Myocyte (in vitro differentiated cells): ENCODE measurements around the gene B4GALT6. TPM values are rescaled to one million over a fixed set of nuclear protein-coding genes. Genes with fewer than 3 reads are reported as not detected.

ENCODE experiments used
- DNase-seq: peaks from one replicate; pipeline ENCODE4 v3.0.0-alpha.2; 2012; ENCODE audit warnings: low read depth
- total RNA-seq: library from RNA; depleted of rRNA; stranded (reverse); fragments of >200 nt; gene quantifications from 2 replicates; pipeline ENCODE4 v1.2.3, GENCODE V29; 2014

The B4GALT6 gene
- total RNA-seq, 1 donor from 2014 or later, result not detected

DNA sequence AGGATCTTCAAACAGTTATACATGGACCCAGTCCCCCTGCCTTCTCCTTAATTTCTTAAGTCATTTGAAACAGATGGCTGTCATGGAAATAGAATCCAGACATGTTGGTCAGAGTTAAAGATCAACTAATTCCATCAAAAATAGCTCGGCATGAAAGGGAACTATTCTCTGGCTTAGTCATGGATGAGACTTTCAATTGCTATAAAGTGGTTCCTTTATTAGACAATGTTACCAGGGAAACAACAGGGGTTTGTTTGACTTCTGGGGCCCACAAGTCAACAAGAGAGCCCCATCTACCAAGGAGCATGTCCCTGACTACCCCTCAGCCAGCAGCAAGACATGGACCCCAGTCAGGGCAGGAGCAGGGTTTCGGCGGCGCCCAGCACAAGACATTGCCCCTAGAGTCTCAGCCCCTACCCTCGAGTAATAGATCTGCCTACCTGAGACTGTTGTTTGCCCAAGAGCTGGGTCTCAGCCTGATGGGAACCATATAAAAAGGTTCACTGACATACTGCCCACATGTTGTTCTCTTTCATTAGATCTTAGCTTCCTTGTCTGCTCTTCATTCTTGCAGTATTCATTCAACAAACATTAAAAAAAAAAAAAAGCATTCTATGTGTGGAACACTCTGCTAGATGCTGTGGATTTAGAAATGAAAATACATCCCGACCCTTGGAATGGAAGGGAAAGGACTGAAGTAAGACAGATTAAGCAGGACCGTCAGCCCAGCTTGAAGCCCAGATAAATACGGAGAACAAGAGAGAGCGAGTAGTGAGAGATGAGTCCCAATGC is 88.1 kb downstream of the B4GALT6 start:
- DNase-seq, result no peak

DNA sequence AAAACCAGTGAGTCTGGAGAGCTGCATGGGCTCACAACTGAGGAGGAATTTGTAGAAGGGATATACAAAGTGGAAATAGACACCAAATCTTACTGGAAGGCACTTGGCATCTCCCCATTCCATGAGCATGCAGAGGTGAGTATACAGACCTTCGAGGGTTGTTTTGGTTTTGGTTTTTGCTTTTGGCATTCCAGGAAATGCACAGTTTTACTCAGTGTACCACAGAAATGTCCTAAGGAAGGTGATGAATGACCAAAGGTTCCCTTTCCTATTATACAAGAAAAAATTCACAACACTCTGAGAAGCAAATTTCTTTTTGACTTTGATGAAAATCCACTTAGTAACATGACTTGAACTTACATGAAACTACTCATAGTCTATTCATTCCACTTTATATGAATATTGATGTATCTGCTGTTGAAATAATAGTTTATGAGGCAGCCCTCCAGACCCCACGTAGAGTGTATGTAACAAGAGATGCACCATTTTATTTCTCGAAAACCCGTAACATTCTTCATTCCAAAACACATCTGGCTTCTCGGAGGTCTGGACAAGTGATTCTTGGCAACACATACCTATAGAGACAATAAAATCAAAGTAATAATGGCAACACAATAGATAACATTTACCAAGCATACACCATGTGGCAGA is 89.1 kb downstream of the B4GALT6 start:
- DNase-seq, result no peak

DNA sequence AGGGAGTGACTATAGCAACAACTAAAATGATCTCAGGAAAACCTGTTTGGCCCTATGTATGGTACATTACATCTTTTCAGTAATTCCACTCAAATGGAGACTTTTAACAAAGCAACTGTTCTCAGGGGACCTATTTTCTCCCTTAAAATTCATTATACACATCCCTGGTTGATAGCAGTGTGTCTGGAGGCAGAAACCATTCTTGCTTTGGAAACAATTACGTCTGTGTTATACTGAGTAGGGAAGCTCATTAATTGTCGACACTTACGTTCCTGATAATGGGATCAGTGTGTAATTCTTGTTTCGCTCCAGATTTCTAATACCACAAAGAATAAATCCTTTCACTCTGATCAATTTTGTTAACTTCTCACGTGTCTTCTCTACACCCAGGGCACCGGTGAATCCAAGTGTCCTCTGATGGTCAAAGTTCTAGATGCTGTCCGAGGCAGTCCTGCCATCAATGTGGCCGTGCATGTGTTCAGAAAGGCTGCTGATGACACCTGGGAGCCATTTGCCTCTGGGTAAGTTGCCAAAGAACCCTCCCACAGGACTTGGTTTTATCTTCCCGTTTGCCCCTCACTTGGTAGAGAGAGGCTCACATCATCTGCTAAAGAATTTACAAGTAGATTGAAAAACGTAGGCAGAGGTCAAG is 91.7 kb downstream of the B4GALT6 start:
- DNase-seq, result no peak

DNA sequence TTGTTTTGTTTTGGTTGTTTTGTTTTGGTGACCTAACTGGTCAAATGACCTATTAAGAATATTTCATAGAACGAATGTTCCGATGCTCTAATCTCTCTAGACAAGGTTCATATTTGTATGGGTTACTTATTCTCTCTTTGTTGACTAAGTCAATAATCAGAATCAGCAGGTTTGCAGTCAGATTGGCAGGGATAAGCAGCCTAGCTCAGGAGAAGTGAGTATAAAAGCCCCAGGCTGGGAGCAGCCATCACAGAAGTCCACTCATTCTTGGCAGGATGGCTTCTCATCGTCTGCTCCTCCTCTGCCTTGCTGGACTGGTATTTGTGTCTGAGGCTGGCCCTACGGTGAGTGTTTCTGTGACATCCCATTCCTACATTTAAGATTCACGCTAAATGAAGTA is 92.8 kb downstream of the B4GALT6 start, which contains the start of gene TTR:
Gene TTR (plus strand): TSS at position 250 of the 400 bp plus-strand sequence. CDS start 26 bp downstream, at position 276.
- DNase-seq, result no peak

DNA sequence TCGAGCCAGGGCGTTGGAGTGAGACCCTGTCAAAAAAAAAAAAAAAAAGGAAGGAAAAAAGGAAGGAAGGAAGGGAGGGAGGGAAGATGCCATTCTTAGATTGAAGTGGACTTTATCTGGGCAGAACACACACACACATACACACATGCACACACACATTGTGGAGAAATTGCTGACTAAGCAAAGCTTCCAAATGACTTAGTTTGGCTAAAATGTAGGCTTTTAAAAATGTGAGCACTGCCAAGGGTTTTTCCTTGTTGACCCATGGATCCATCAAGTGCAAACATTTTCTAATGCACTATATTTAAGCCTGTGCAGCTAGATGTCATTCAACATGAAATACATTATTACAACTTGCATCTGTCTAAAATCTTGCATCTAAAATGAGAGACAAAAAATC is 93.3 kb downstream of the B4GALT6 start:
- no peak for DNase-seq

DNA sequence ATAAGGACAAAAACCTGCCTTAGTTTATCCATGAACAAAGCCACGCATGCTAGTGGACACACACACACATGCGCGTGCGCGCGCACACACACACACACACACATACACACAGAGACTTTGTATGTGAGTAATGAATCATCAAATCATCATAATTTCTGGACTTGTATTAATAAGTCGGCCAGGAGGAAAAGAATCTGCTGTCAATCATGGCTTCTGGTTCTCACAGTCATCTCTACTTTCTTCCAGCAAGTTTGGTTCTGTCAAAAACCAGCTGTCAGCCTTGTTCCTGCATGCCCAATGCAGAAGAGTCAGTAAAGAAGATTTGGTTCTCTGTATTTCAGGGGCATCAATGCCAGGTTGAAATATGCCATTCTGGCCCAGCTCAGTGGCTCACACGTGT is 93.8 kb downstream of the B4GALT6 start:
- DNase-seq, result no peak

DNA sequence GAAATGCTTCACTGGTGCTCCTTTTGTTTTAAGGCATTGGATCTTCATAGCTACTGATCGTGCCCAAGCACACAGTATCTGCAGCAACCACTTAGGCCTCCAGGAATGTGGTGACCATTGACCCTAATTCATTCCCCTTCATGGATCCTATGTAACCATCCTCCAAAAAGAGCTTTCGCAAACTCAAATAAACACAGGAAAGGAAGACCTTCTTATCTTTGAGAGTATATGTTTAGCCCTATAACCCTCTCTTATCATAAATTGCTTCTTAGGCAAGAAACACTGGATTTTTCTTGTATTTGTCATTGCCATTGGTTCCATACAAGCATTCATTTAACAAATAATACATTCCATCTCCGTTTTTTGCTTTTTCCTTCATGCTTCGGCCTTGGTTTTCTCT is 96.9 kb downstream of the B4GALT6 start:
- no peak for DNase-seq

DNA sequence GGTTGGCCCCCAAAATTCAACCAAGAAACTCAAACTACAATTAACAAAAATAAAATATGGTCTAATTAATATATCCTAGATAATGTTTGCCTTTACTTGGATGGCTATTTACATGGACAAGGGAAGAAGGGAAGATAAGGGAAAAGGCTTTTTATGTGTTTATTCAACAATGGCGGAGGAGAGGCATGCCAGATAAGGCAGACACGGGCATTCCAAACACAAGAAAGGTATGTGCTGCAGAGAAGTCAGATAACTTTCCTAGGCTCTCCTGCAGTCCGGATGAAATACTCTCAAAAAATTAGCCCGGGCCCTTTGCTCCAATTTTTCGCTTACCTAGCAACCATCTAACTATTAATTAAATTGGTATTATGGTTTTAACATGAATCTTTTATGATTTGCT is 97.8 kb downstream of the B4GALT6 start:
- no peak for DNase-seq

DNA sequence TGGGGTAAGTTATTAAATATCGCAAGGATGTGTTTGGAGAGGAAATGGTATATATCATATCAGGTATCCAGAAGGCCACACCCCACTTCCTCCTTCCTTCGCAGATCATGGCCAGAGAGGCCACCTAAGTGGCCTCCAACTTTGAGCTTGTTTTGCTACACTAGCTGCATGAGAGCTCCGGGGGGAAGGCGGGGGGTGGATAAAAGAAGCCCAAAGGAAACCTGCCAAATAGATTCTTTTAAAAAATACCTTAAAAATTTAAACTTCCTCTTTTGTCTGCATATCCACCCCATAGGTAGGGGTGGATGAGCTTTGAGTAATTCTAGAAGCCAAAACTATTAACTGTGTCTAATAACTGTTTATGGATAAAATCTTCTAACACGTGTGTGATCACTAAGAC is 98.4 kb downstream of the B4GALT6 start:
- DNase-seq, result no peak

DNA sequence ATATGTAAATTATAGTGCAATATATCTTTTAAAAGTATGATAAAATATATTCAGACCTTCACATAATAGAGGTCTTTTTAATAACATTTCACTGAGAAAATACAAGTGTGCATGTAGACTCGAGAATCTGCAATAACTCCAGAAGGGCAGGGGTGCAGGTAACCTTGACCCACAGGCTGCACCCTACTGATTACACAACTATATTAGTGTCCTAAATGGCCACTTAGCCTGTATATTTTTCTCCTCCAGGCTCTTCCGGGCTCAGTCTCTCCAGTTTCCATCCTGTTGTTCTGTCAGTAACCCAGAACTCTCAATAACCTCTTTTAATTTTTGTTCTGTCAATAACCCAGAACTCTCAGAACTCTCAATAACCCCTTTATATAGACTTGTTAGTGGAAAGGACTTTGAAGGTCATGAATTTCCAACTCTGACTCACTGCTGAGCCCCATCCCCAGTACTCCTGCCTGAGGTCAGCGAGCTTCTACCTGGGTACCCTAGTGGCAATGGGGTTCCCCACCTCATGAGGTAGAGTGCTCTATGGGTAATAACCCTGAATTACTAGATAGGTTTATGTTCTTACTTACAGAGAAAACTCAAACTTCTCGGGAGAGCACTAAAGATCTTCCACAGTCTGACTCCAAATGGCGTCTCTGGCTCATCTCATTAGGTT is 101.1 kb downstream of the B4GALT6 start:
- DNase-seq, result no peak

DNA sequence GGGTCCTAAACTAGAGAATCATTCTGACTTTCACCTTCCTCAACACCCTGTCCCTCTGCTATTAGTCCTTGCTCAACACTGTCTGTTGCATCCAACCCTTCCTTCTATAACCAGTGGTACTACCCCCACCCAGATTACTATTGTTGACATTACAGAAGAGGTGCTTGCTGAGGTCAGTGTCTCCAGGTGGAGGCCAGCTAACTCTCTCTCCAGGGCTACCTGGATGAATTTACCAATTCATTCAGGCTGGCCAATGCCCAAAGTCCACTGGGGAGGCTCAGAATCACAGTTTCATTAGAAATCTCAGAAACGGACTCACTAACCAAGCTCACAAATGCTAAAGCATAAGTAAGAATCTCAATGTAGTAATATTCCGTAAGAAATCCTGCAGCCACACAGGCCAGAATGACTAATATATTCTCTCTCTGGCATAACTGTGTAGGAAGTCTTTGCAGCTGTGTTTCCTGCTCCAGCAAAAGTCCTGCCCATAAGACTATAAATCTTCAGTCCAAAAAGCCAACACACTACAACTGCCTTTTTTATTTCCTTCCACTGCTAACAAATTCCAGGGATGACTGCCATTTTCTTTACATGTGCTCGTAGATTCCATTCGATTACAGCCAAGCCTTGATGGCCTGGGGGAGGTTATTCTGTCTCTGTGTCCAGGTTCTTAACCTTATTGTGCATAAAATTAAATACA is 102.7 kb downstream of the B4GALT6 start:
- no peak for DNase-seq

DNA sequence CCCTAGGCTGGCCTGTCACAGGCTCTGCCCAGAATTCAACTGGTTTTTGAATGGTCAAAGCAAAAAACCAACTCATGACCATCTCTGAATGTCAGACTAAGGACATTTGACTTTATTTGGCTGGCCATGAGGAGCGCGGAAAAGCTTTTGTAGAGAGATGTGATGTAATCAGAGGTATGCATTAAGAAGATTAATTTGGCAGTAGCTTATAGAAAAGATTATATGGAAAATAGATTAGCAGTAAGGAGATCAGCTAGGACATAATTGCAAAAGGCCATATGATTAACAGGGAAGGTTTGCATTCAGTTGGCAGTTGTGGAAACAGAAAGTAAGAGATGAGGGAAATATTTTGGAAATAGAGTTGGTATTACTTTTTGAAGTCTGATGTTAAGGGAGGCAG is 105.0 kb downstream of the B4GALT6 start:
- DNase-seq, result no peak

DNA sequence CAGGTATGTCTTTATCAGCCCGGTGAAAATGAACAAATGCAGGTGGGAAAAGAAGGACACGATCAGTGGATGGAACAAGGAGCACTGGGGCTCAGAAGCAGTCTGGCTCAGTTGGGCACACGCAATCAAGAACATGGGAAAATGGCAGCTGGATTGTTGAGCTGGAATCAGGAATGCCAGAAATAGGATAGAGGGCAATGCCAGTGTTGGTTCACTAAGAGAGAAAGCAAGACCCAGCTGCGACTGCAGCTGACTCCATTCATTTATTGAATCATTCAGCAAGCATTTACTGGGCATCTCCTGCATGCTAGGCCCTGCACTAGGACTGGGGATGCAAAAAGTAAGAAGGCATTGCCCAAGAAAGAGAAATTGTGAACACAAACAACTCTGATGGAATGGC is 106.3 kb downstream of the B4GALT6 start:
- no peak for DNase-seq

DNA sequence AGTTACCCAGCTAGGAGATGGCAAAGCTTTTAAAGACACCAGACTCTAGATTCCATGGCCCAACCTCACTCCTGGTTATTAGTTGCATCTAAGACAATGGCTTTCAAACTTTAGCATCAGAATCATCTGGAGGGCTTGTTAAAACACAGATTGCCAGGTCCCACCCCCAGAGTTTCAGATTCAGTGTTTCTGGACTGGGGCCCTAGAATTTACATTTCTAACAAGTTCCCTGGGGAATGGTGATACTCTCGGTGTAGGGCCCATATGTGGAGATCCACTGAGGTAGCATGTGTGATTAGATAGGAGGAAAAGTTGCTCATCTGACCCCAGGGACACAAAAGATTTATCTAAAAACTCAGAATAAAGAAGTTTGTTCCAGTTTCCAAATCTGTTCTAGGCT is 107.2 kb downstream of the B4GALT6 start:
- no peak for DNase-seq

DNA sequence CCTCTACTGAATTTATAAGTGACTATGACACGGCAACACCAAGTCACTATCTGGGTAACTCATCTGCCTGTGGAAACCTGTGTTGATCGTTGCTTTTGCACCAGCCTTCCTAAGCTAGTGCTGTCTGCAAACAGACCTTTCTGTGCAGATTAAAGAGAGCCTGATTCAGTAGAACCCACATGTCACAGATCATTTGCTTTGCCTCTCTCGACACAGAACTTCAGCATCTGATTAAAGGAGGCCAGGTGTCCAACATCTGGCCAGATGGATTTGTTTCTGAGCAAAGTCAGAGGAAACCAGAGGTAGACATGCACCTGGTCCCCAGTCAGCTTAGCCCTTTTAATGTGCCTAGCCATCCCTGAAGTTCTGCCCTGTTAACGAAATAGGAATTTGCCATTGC is 107.7 kb downstream of the B4GALT6 start:
- DNase-seq, result no peak

DNA sequence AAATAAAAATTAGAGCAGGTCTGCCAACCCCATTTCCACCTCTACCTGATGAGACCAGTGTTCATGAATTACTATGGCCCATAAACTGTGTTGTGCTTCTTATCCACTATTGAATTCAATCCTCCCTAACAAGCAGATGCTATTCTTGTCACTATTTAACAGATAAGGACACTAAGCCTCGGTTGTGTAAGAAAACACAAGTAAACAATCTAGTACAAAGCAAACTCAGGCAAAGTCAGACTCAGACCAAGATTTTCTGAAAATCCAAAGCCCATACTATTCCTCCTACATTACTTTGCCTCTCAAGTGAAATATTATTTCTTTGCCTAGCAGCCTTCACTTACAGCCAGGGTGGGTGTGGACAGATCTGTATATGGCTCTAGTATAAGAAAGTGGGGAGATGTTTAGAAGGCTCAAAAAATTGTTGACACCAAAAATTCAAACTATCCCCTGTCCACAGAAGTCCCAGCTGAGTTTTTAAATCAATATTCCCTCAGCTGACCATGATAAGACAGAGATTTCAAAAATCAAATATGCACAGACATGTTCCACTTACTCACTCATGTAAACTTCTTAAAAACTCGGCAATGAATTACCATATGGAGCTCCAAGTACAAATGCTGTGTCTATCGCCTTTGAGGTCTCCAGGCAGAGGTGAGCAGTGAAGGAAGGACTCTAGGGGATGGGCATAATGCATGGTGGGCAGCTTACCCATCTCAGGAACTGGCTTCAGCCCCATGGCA is 108.7 kb downstream of the B4GALT6 start:
- DNase-seq, result no peak

DNA sequence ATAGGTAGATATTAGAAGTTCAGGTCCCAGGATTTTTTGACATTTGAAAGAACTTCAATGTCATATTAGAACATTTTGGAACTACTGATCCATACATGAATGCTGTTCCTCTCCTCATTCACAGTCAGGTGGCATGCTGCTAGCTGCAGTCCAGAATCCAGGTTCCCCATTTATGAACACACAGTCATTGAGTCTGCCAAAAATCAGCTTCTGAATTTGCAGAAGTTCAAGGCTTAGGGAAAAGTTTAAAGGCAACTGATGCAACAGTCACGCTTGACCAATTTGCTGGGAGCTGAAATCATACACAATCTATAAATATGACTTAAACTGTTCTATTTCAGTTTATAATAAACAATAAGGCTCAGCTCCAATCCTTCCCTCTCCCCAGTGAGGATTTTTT is 110.0 kb downstream of the B4GALT6 start:
- DNase-seq, result no peak
